ENCODE results near the gene CDK3.
"Not testable (repeated sequence)": the region's sequence is repeated elsewhere in the genome, so short reads cannot be mapped to it uniquely, and the experiment has no call there.

The CDK3 gene

GRCh38 chr17:76017481-76018339, 17.1 kb downstream of the CDK3 start:
- DNase-seq: no peak

DNA sequence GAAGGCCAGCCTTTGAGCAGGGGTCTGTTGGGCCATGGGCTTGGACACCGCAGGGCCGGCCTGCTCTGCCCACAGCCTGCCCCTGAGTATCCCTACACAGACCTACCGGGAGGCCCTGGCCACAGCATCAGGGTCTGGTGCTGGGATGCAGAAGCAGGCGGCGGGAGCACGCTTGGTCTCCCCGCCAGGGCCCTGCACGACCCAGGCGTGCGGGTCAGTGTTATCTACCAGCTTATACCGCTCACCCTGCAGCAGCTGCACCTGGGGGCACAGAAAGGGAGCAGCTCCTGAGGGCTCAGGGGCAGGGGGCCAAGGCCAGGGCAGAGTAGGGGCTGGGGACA, 17.7 kb downstream of the CDK3 start:
- DNase-seq: no peak

GRCh38 chr17:76018801-76019200, 18.1 kb downstream of the CDK3 start:
- no peak for DNase-seq

- no peak for DNase-seq
Observed at GRCh38 chr17:76019833-76020467, 19.3 kb downstream of the CDK3 start.

GRCh38 chr17:76022285-76022684, 21.6 kb downstream of the CDK3 start:
- no peak for DNase-seq

GRCh38 chr17:76022973-76023899, 22.6 kb downstream of the CDK3 start:
- DNase-seq: no peak

- DNase-seq: no peak
Observed at GRCh38 chr17:76023900-76024237, 23.2 kb downstream of the CDK3 start.

DNA sequence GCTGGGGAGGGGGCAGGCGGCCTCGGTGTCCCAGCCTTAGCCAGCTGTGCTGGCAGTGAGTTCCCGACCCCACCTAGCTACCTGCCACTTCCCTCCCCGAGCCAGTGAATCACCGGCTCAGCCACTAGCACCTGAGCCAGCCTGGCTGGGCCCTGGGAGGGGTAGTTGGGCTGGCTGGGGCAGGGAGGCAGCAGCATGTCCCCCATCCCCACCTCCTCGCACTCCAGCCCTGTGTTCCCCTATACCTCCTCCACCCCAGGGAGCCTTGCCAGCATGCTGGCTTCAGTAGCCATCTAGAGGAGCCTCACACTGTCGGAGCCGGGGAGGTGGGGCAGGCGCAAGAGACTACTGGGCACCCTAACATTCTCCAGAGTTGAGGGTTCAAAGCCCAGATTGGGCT, 23.7 kb downstream of the CDK3 start:
- no peak for DNase-seq

GRCh38 chr17:76025294-76025693, 24.6 kb downstream of the CDK3 start:
- no peak for DNase-seq

DNA sequence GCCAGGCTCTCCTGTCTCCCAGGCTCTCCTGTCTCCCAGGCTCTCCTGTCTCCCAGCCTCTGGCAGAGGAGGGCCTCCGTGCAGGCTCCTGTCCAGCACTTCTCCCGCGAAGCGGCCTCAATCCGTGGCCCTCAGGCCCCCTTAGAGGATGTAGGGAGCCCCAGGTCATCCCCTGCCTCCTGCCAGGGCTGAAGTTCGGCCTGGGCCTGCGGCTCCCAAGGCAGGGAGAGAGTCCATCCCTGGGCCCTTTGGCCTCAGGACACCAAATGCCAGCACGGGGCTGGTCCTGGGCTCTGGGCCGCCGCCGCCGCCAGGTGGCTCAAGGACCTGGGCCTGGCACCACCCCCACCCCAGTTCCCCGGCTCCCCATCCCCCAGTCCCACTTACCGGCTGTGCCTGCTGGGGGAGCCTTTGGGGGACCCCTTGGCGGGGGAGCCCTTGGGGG, 26.1 kb downstream of the CDK3 start:
- DNase-seq: no peak

DNA sequence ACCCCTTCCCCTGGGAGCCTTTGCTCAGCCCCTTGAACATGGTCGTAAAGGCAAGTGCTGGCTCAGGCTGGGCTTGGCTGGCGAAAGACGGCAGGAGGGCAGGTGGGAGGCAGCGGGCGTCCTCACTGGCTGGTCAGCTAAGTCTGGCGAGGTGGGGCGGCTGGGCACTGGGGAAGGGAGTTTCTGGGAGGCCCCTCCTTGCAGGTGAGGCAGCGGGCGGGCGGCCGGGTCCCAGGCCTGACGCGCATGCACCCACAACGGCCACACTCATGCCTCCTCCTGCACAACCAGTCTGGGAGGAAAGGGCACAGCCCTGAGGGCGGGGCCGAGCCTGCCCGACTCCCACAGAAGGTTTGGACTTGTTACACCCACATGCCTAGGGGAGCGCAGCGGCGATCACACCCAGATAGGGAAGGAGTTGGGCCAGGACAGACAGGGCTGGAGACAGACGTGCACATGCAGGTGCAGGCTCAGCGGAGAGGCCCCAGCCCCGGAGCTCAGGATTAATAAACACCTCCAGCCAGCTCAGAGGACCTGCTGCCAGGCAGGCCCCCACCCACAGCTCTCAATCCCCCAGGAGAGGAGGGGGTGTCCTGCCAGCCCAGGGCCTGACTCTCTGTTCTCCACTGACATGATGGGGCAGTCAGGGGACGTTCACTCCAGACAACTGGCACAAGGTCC, 26.6 kb downstream of the CDK3 start, which contains the start of gene EVPL:
Gene EVPL, minus strand, starts transcription at position 148 of the 681 bp plus-strand sequence. Its CDS starts 108 bp downstream, at position 40.
- no peak for DNase-seq

GRCh38 chr17:76032073-76032779, 31.6 kb downstream of the CDK3 start:
- peak; percentile 71 for DNase-seq

- DNase-seq: no peak
Observed at GRCh38 chr17:76032780-76033108, 32.1 kb downstream of the CDK3 start.

- DNase-seq: no peak
Observed at GRCh38 chr17:76033139-76033538, 32.5 kb downstream of the CDK3 start.

GRCh38 chr17:76034428-76035350, 34.0 kb downstream of the CDK3 start:
- DNase-seq: no peak

DNA sequence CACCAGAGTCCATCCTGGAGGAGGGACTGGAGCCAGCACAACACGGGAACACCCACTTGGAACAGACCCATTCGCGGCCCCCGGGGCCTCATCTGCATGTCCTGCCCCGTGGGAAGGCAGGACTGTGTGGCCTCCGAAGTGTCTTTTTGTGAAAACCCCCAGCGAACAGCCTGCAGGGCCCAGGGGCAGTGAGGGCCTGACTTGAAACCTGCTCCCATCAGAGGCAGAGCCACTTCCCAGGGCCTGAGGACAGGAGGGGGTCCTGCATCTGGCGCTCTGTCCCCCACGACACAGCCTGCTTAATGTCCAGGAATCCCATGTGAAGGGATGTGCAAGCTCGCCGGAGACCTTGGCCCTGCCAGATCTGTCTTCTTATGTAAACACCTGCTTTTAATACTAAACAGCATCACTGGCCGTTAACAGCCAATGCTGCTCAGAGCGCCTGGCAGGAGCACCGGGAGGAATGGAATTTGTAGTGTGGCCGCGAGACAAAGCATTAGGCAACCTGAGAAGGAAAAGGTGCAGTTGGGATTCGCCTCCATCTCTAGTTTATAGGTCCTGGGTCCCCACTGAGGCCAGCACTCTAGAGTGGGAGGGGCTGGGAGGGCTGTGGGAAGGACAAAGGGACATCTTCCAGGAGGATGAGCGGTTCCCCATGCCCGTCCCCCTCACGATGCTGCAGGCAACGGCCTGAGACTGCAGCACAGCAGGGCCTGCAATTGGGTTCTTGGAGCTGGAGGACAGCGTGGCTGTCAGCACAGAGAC, 36.0 kb downstream of the CDK3 start:
- DNase-seq: no peak

DNA sequence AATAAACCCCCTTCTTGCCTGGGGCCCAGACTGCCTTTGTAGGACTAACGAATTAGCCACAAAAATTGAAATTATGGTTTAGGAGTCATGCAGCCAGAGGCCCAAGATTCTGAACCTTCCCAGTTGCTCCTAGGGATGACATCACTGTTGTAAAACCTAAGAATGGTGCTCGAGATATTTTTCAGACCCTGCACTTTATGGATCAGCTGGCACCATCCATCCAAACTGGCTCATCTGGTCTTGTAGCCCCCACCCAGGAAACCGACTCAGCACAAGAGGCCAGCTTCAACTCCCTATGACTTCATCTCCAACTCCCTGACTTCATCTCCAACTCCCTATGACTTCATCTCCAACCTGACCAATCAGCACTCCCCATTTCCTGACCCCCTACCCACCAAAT, 37.4 kb downstream of the CDK3 start:
- no peak for DNase-seq

- no peak for DNase-seq
Observed at GRCh38 chr17:76039121-76039520, 38.5 kb downstream of the CDK3 start.

DNA sequence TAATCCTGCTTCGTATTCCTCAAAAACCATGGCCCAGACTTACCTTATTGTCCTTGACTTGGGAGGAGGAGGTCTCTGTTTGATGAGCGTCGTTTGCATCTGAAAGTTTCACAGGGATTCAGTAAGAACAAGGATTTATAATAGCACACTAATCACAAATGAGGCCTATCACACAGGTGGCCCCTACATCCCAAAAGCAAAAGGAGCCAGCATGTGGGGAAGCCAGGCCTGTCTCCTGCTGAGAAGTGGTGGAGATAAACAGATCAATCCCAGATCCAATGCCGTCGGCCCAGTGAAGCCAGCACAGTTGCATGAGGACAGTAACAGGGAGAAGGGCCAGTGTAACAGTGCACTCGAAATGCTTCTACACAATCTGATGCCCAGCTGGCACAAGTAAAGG, 39.7 kb downstream of the CDK3 start:
- no peak for DNase-seq

GRCh38 chr17:76042868-76043267, 42.2 kb downstream of the CDK3 start:
- not testable (repeated sequence) for DNase-seq

Measured in NCI-H1092 treated with DMSO at 0.1 percent for 48 hours (cell line).